DMS153 treated with DMSO at 0.1 percent for 48 hours (cell line): ENCODE data around the gene SFXN5.

Experiments
- DNase-seq: peaks from one replicate; lab custom pipeline; 2025; ENCODE audit not compliant: unreplicated experiment; lab: John Stamatoyannopoulos, UW

Gene SFXN5

GRCh38 chr2:72980535-72981217 lies 90.8 kb downstream of the SFXN5 start:
- no peak for DNase-seq

- no peak for DNase-seq
These were observed 91.6 kb downstream of the SFXN5 start for GRCh38 chr2:72979896-72980295.

- DNase-seq = no peak
These were observed 96.5 kb downstream of the SFXN5 start for GRCh38 chr2:72975017-72975416.

- no peak for DNase-seq
These were observed 97.1 kb downstream of the SFXN5 start for GRCh38 chr2:72974436-72974754.

GRCh38 chr2:72973566-72974435 lies 97.7 kb downstream of the SFXN5 start:
- DNase-seq = peak; percentile 32

GRCh38 chr2:72973137-72973535 lies 98.4 kb downstream of the SFXN5 start:
- no peak for DNase-seq

- DNase-seq = no peak
These were observed 99.0 kb downstream of the SFXN5 start for GRCh38 chr2:72972352-72973136.

GRCh38 chr2:72971036-72971435 lies 100.5 kb downstream of the SFXN5 start:
- DNase-seq = no peak

GRCh38 chr2:72969706-72970105 lies 101.8 kb downstream of the SFXN5 start:
- DNase-seq = no peak

- no peak for DNase-seq
These were observed 103.2 kb downstream of the SFXN5 start for GRCh38 chr2:72968286-72968685.

GRCh38 chr2:72965770-72966450 lies 105.6 kb downstream of the SFXN5 start:
- DNase-seq = no peak

- no peak for DNase-seq
These were observed 106.5 kb downstream of the SFXN5 start for GRCh38 chr2:72965016-72965415.

GRCh38 chr2:72964146-72964525 lies 107.4 kb downstream of the SFXN5 start:
- DNase-seq = no peak

- no peak for DNase-seq
These were observed 107.9 kb downstream of the SFXN5 start for GRCh38 chr2:72963423-72964145.

GRCh38 chr2:72962911-72963310 lies 108.6 kb downstream of the SFXN5 start:
- DNase-seq = no peak

- DNase-seq = no peak
These were observed 109.6 kb downstream of the SFXN5 start for GRCh38 chr2:72961853-72962468.

GRCh38 chr2:72961036-72961720 lies 110.3 kb downstream of the SFXN5 start:
- no peak for DNase-seq

- no peak for DNase-seq
These were observed 111.2 kb downstream of the SFXN5 start for GRCh38 chr2:72959995-72960981.
